ENCODE data around the gene POC1B. TPM values are rescaled to one million over a fixed set of nuclear protein-coding genes. Genes with fewer than 3 reads are reported as not detected.

The POC1B gene
- total RNA-seq, 4 donors from 2014 or later: 17.6 to 35.2 (median 23.8) TPM

DNA sequence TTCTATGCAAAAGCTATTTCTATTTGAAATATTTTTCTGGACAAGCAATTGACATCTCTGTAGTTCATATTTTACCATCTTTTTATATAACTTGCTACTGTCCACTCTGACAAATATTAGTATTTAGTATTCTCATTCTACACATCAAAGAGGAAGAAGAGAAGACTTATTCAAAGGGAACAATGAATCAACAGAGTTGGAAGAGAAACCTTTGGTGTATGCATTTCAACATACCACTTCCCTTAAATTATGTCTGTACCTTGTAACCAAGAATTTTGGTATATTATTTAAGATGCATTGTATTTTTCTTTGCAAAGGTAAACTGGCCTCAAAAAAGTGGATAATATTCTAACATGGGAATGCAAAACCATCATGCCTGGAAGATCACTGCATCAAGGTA is 101.5 kb downstream of the POC1B start:
- Histone ChIP-seq H3K36me3 (no peaks in the 10 kb centered on the region), H3K4me3 (no peak overlapping the region), H3K27me3 (no peaks in the 10 kb centered on the region), H3K4me1 (peaks cover 0 to 4% (median 0%) of the 10 kb centered on the region in 3 donors), H3K27ac (no peak overlapping the region), H3K9me3 (no peaks in the 10 kb centered on the region)
- no peak for ATAC-seq
- no peak for TF ChIP-seq POLR2A (IDR thresholded peaks at IDR 0.05)
- TF ChIP-seq POLR2AphosphoS5 (IDR thresholded peaks at IDR 0.05): no peak
- TF ChIP-seq, protein P1, sequence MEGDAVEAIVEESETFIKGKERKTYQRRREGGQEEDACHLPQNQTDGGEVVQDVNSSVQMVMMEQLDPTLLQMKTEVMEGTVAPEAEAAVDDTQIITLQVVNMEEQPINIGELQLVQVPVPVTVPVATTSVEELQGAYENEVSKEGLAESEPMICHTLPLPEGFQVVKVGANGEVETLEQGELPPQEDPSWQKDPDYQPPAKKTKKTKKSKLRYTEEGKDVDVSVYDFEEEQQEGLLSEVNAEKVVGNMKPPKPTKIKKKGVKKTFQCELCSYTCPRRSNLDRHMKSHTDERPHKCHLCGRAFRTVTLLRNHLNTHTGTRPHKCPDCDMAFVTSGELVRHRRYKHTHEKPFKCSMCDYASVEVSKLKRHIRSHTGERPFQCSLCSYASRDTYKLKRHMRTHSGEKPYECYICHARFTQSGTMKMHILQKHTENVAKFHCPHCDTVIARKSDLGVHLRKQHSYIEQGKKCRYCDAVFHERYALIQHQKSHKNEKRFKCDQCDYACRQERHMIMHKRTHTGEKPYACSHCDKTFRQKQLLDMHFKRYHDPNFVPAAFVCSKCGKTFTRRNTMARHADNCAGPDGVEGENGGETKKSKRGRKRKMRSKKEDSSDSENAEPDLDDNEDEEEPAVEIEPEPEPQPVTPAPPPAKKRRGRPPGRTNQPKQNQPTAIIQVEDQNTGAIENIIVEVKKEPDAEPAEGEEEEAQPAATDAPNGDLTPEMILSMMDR (IDR thresholded peaks at IDR 0.05): no peak
- no peak for TF ChIP-seq EP300 (IDR thresholded peaks at IDR 0.05)

DNA sequence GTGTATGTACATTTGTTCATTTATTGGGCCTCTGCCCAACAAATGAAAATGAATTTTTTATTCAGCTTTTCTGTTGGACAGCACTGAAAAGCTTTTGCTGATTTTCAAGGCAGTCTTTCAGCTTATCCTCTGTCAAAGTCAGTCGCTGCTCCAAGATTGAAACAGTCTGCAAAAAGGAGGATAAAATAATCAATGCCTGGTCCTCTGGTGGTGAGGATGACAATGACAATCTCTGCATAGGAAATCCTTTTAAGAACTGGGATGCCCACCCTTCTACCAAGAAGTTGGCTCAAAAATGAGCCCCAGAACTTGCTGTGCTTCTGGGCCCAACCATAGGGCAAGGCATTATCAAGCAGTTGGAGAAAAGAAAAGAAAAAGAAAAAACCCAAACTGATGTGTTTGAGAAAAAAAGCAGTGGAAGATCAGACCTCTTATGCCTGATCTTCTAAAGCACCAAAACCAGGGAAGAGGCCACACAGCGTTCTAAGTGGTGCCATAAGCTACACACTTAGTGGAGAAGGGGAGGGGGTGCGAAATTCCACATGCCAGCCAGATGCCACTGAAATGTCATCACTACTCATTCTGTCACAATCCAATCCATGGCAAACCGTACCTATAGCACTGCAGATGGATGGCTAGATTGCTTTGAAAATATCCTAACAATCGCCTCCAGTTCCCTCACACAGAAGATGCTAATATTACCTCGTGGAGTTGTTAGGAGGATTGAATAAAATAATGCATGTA is 104.6 kb downstream of the POC1B start:
- 79 to 88% methylated on average over 6 of the region's 6 CpGs for WGBS, 2 donors (ENCODE audit: low coverage in 1 of 2)
- Histone ChIP-seq H3K36me3 (no peaks in the 10 kb centered on the region), H3K4me3 (no peak overlapping the region), H3K27ac (no peak overlapping the region), H3K4me1 (peaks cover 4 to 23% (median 7%) of the 10 kb centered on the region in 3 donors), H3K9me3 (no peaks in the 10 kb centered on the region), H3K27me3 (no peaks in the 10 kb centered on the region)
- ATAC-seq: no peak
- TF ChIP-seq EP300 (IDR thresholded peaks at IDR 0.05): no peak
- TF ChIP-seq, protein P1 (IDR thresholded peaks at IDR 0.05): peak in 1 of 4 experiments; percentile 14
- no peak for TF ChIP-seq POLR2A (IDR thresholded peaks at IDR 0.05)
- no peak for TF ChIP-seq POLR2AphosphoS5 (IDR thresholded peaks at IDR 0.05)

DNA sequence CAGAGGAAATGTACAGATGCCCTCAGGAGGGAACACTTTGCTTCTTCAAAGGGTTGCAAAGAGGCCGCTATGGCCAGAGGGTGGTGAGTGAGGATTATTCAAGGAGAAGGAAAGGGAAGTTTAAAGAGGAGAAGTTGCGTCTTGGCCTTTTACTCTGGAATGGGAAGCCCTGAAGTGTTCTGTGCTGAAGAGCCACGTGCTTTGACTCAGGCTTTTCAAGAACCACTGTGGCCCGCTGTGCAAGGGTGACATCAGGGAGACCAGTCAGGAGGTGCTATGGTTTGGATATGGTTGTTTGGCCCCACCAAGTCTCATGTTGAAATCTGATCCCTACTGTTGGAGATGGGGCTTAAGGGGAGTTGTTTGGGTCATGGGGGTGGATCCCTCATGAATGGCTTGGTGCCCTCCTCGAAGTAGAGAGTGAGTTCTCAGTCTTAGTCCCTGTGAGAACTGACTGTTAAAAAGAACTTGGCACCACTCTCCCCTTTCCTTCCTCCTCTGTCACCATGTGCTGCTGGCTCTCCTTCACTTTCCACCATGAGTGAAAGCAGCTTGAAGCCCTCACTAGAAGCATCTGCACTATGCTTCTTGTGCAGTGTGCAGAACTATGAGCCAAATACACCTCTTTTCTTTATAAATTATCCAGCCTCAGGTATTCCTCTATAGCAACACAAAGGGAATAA is 107.5 kb downstream of the POC1B start:
- H3K27me3 ChIP-seq: no peaks in the 10 kb centered on the region
- H3K27ac ChIP-seq: peak overlapping the region in 3 of 4 donors; percentile 56 to 72 (median 63)
- TF ChIP-seq POLR2AphosphoS5 (IDR thresholded peaks at IDR 0.05) (no peak), EP300 (IDR thresholded peaks at IDR 0.05) (no peak), POLR2A (IDR thresholded peaks at IDR 0.05) (no peak)
- TF ChIP-seq, protein P1 (IDR thresholded peaks at IDR 0.05): no peak
- H3K36me3 ChIP-seq: no peaks in the 10 kb centered on the region
- ATAC-seq: peak; percentile 25
- H3K9me3 ChIP-seq: no peaks in the 10 kb centered on the region
- WGBS, 2 donors (ENCODE audit: low coverage in 1 of 2): 94 to 96% methylated on average over 2 to 4 of the region's 5 CpGs
- no peak overlapping the region for H3K4me3 ChIP-seq
- peaks cover 4 to 33% (median 7%) of the 10 kb centered on the region in 3 donors for H3K4me1 ChIP-seq

DNA sequence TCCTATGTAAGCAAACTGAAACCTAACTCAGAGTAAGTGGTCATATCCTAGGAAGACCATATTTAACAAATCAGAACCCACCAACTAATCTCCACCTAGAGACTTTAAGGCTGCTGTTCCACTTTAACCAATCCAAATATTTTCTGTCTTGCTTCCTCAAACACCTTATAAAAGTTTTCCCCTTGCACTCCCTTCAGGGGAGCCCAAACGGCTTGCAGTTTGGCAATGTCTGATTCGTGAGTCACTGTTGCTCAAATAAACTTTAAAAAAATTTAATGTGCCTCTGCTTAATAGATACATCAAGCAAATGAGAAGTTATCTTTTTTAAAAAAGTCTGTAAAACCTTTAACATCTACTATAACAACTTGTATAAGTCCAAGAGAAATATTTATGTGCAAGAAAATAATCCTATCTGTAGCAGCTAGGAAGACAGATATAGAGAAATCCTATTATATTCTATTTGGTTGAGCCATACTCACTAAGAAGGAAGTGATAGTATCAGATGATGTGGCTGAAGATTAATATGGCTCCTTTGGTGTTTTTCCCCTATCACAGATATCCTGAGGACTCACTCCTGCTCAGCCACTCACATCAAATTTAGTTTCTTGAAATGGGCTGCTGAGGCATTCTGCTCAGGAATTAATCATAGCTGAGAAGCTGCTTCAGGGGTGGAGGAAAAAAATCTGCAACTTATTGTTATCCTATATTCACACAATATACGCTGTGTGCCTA is 108.4 kb downstream of the POC1B start:
- TF ChIP-seq, protein P1 (IDR thresholded peaks at IDR 0.05): no peak
- TF ChIP-seq EP300 (IDR thresholded peaks at IDR 0.05): no peak
- no peak for TF ChIP-seq POLR2A (IDR thresholded peaks at IDR 0.05)
- no peak for TF ChIP-seq POLR2AphosphoS5 (IDR thresholded peaks at IDR 0.05)
- Histone ChIP-seq H3K9me3 (no peaks in the 10 kb centered on the region), H3K27ac (peak overlapping the region; percentile 56 to 72 (median 61)), H3K36me3 (no peaks in the 10 kb centered on the region), H3K4me3 (peak overlapping the region in 1 of 2 donors; percentile 21), H3K27me3 (no peaks in the 10 kb centered on the region), H3K4me1 (peaks cover 4 to 33% (median 7%) of the 10 kb centered on the region in 3 donors)
- no peak for ATAC-seq
- WGBS, 2 donors (ENCODE audit: low coverage in 1 of 2): 30 to 44% methylated on average over 3 of the region's 3 CpGs

Data from gastroesophageal sphincter (tissue), 4 donors.